HUES48 (cell line): Measurements from ENCODE around the gene SDK2.

Source experiments
- H3K27ac ChIP-seq: one replicate; pipeline ENCODE4 v1.7.0; 2013; ENCODE audit warnings: low read depth, low read length, inconsistent platforms
- H3K27me3 ChIP-seq: 2 replicates; pipeline ENCODE4 v1.6.1; 2013; ENCODE audit warnings: mild to moderate bottlenecking, low read length; ENCODE audit not compliant: control insufficient read depth, insufficient read depth
- H3K36me3 ChIP-seq: 2 replicates; pipeline ENCODE4 v1.6.1; 2013; ENCODE audit warnings: low read length; ENCODE audit not compliant: control insufficient read depth, insufficient read depth
- H3K4me1 ChIP-seq: 2 replicates; pipeline ENCODE4 v1.6.1; 2013; ENCODE audit warnings: mild to moderate bottlenecking, low read length; ENCODE audit not compliant: control insufficient read depth, insufficient read depth
- H3K4me3 ChIP-seq: 2 replicates; pipeline ENCODE4 v1.5.1; 2013; ENCODE audit warnings: mild to moderate bottlenecking, low read depth, low read length
- H3K9ac ChIP-seq: 2 replicates; pipeline ENCODE4 v1.6.1; 2013; ENCODE audit warnings: mild to moderate bottlenecking, low read depth, low read length, moderate library complexity
- H3K9me3 ChIP-seq: 2 replicates; pipeline ENCODE4 v1.6.1; 2013; ENCODE audit warnings: low read length; ENCODE audit not compliant: control insufficient read depth, insufficient read depth

SDK2 gene

GRCh38 chr17:73500414-73500999 is 143.7 kb downstream of the SDK2 start:
- Histone ChIP-seq H3K9ac (no peak overlapping the region), H3K4me3 (no peak overlapping the region), H3K36me3 (no peaks in the 10 kb centered on the region), H3K27me3 (no peaks in the 10 kb centered on the region), H3K9me3 (no peaks in the 10 kb centered on the region), H3K4me1 (no peaks in the 10 kb centered on the region), H3K27ac (no peak overlapping the region)

- Histone ChIP-seq H3K9ac (no peak overlapping the region), H3K27me3 (no peaks in the 10 kb centered on the region), H3K4me1 (peaks cover 1% of the 10 kb centered on the region; the same call in 1 of the 2 replicates), H3K27ac (no peak overlapping the region), H3K36me3 (no peaks in the 10 kb centered on the region), H3K9me3 (no peaks in the 10 kb centered on the region), H3K4me3 (no peak overlapping the region)
These were observed 145.2 kb downstream of the SDK2 start for GRCh38 chr17:73498886-73499554.

GRCh38 chr17:73498176-73498575 is 146.1 kb downstream of the SDK2 start:
- Histone ChIP-seq H3K9ac (no peak overlapping the region), H3K27me3 (no peaks in the 10 kb centered on the region), H3K9me3 (no peaks in the 10 kb centered on the region), H3K4me3 (no peak overlapping the region), H3K27ac (no peak overlapping the region), H3K4me1 (peaks cover 9% of the 10 kb centered on the region; the same call in 1 of the 2 replicates), H3K36me3 (no peaks in the 10 kb centered on the region)

GRCh38 chr17:73497721-73498120 is 146.5 kb downstream of the SDK2 start:
- Histone ChIP-seq H3K27ac (no peak overlapping the region), H3K9ac (no peak overlapping the region), H3K4me1 (peaks cover 14% of the 10 kb centered on the region), H3K36me3 (no peaks in the 10 kb centered on the region), H3K4me3 (no peak overlapping the region), H3K9me3 (no peaks in the 10 kb centered on the region), H3K27me3 (no peaks in the 10 kb centered on the region)

GRCh38 chr17:73496232-73496631 is 148.0 kb downstream of the SDK2 start:
- Histone ChIP-seq H3K9me3 (no peaks in the 10 kb centered on the region), H3K4me1 (peaks cover 23% of the 10 kb centered on the region), H3K36me3 (no peaks in the 10 kb centered on the region), H3K27me3 (no peaks in the 10 kb centered on the region), H3K27ac (no peak overlapping the region), H3K4me3 (no peak overlapping the region), H3K9ac (no peak overlapping the region)

GRCh38 chr17:73495641-73496040 is 148.6 kb downstream of the SDK2 start:
- Histone ChIP-seq H3K36me3 (no peaks in the 10 kb centered on the region), H3K27ac (no peak overlapping the region), H3K9ac (no peak overlapping the region), H3K4me3 (no peak overlapping the region), H3K27me3 (no peaks in the 10 kb centered on the region), H3K9me3 (no peaks in the 10 kb centered on the region), H3K4me1 (peaks cover 23% of the 10 kb centered on the region)

GRCh38 chr17:73494950-73495349 is 149.3 kb downstream of the SDK2 start:
- Histone ChIP-seq H3K27me3 (no peaks in the 10 kb centered on the region), H3K36me3 (no peaks in the 10 kb centered on the region), H3K9ac (no peak overlapping the region), H3K4me1 (peaks cover 23% of the 10 kb centered on the region), H3K9me3 (no peaks in the 10 kb centered on the region), H3K27ac (no peak overlapping the region), H3K4me3 (no peak overlapping the region)

GRCh38 chr17:73493956-73494926 is 150.0 kb downstream of the SDK2 start:
- Histone ChIP-seq H3K4me1 (peaks cover 23% of the 10 kb centered on the region), H3K27me3 (no peaks in the 10 kb centered on the region), H3K4me3 (no peak overlapping the region), H3K9me3 (no peaks in the 10 kb centered on the region), H3K27ac (no peak overlapping the region), H3K36me3 (no peaks in the 10 kb centered on the region), H3K9ac (no peak overlapping the region)

- Histone ChIP-seq H3K27ac (peak overlapping the region; percentile 68), H3K27me3 (no peaks in the 10 kb centered on the region), H3K9ac (no peak overlapping the region)
These were observed 151.1 kb downstream of the SDK2 start for GRCh38 chr17:73492821-73493814.

GRCh38 chr17:73492125-73492820 is 152.0 kb downstream of the SDK2 start:
- Histone ChIP-seq H3K4me3 (no peak overlapping the region), H3K9ac (no peak overlapping the region), H3K27ac (peak overlapping the region; percentile 68), H3K4me1 (peaks cover 23% of the 10 kb centered on the region), H3K9me3 (no peaks in the 10 kb centered on the region), H3K27me3 (no peaks in the 10 kb centered on the region), H3K36me3 (no peaks in the 10 kb centered on the region)

More at GRCh38 chr17:73492821-73493814, 151.1 kb downstream of the SDK2 start:
- Histone ChIP-seq H3K4me1 (peaks cover 23% of the 10 kb centered on the region), H3K4me3 (no peak overlapping the region), H3K36me3 (no peaks in the 10 kb centered on the region), H3K9me3 (no peaks in the 10 kb centered on the region)
